Muscle layer of colon (tissue), 2 donors: ENCODE data around the gene YAE1.
A peak's percentile ranks its signal among the peaks of the same experiment; 100 is the strongest.
"Not testable (repeated sequence)": the region's sequence is repeated elsewhere in the genome, so short reads cannot be mapped to it uniquely, and the experiment has no call there.

ENCODE experiments used
- H3K27ac ChIP-seq: one replicate; pipeline ENCODE4 v1.7.0; 2013; ENCODE audit warnings: low read depth, mild to moderate bottlenecking, low read length, moderate library complexity
- H3K27me3 ChIP-seq, 2 donors: one replicate each; pipeline ENCODE4 v1.7.0; 2013; ENCODE audit warnings: low read length in 2 of 2, mild to moderate bottlenecking in 2 of 2; ENCODE audit not compliant: insufficient read depth in 2 of 2, control insufficient read depth in 1 of 2
- H3K36me3 ChIP-seq: one replicate; pipeline ENCODE4 v1.7.0; 2013; ENCODE audit warnings: mild to moderate bottlenecking, low read length; ENCODE audit not compliant: insufficient read depth
- H3K4me1 ChIP-seq: one replicate; pipeline ENCODE4 v1.7.0; 2013; ENCODE audit warnings: mild to moderate bottlenecking, low read length; ENCODE audit not compliant: insufficient read depth
- H3K4me3 ChIP-seq, 2 donors: one replicate each; pipeline ENCODE4 v1.7.0; 2013; ENCODE audit warnings: low read length in 2 of 2, low read depth in 1 of 2, mild to moderate bottlenecking in 1 of 2, moderate library complexity in 1 of 2
- H3K9ac ChIP-seq: one replicate; pipeline ENCODE4 v1.7.0; 2013; ENCODE audit warnings: low read length
- H3K9me3 ChIP-seq: one replicate; pipeline ENCODE4 v1.7.0; 2013; ENCODE audit warnings: mild to moderate bottlenecking, low read length
- donor health status: abdominal sarcoma.
- donor health status: Adenocarcinoma of cecum.

Gene YAE1

DNA sequence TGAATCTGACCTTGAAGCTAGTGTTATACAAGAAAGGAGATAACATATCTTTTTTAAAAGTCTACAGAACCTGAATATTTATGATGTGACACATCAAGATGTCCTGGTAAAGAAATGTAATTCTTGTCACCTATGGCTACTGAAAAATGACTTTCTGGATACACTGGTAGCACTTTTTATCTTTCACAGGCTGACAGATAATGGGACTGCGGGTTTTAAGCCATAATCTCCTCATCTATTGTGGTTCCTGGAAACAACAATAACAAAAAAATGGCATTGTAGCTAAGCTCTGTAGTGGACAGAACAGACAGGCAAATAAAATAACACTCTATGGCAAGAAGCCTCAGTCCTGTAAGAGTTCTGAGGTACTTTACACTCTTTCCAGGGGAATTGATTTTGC, 31.6 kb upstream of the YAE1 start:
- Histone ChIP-seq H3K4me3 (no peak overlapping the region), H3K9ac (no peak overlapping the region), H3K27me3 (no peaks in the 10 kb centered on the region), H3K27ac (no peak overlapping the region), H3K9me3 (no peaks in the 10 kb centered on the region), H3K4me1 (no peaks in the 10 kb centered on the region), H3K36me3 (no peaks in the 10 kb centered on the region)

DNA sequence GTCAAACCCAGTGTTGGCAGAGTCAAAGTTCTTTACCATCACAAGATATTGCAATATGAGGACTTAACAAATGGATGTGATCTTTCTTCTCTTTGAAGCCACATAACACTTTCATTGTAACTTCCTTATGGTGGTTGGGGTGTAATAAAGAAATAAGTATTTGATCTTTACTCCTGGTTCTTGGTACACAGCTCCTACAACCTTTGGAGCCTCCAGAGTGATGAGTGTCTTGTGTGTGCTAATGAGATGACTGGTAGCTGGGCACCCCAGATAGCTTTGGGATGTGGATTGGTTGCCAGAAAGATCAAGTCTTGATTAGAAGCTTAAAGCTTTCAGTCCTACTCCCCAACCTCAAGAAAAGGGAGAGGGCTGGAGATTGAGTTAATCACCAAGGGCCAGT, 31.1 kb upstream of the YAE1 start:
- H3K27ac ChIP-seq = no peak overlapping the region
- H3K9me3 ChIP-seq = no peaks in the 10 kb centered on the region
- H3K4me1 ChIP-seq = no peaks in the 10 kb centered on the region
- no peaks in the 10 kb centered on the region for H3K36me3 ChIP-seq
- no peaks in the 10 kb centered on the region for H3K27me3 ChIP-seq
- H3K9ac ChIP-seq = no peak overlapping the region
- no peak overlapping the region for H3K4me3 ChIP-seq

GRCh38 chr7:39535720-39536119, 30.5 kb upstream of the YAE1 start:
- H3K36me3 ChIP-seq = no peaks in the 10 kb centered on the region
- no peak overlapping the region for H3K9ac ChIP-seq
- H3K4me3 ChIP-seq = no peak overlapping the region
- H3K27me3 ChIP-seq = no peaks in the 10 kb centered on the region
- no peaks in the 10 kb centered on the region for H3K4me1 ChIP-seq
- H3K27ac ChIP-seq = no peak overlapping the region
- no peaks in the 10 kb centered on the region for H3K9me3 ChIP-seq

- no peaks in the 10 kb centered on the region for H3K4me1 ChIP-seq
- H3K9ac ChIP-seq = no peak overlapping the region
- no peaks in the 10 kb centered on the region for H3K9me3 ChIP-seq
- no peak overlapping the region for H3K4me3 ChIP-seq
- H3K36me3 ChIP-seq = no peaks in the 10 kb centered on the region
- no peaks in the 10 kb centered on the region for H3K27me3 ChIP-seq
- H3K27ac ChIP-seq = no peak overlapping the region
Observed at GRCh38 chr7:39536951-39537350, 29.3 kb upstream of the YAE1 start.

GRCh38 chr7:39539816-39540215, 26.4 kb upstream of the YAE1 start:
- Histone ChIP-seq H3K36me3 (no peaks in the 10 kb centered on the region), H3K27me3 (no peaks in the 10 kb centered on the region), H3K9me3 (no peaks in the 10 kb centered on the region), H3K4me1 (no peaks in the 10 kb centered on the region), H3K4me3 (no peak overlapping the region), H3K9ac (no peak overlapping the region), H3K27ac (no peak overlapping the region)

DNA sequence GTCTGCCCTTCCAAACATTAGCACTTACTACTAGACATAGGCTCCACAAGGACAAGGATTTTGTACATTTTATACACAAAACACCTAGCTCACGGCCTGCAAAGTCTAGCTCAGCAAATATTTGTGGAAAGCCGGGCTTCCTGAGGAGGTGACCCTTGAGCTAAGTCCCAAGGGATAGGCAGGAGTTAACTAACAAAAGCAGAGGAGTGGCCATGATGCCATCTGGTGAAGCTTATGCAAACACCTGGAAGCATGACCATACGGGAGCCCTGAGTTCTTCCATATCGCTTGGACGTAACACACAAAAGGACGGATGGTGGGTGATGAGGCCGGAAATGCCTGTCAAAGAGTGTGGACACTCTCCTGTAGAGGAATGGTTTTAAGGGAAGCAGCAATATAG, 25.9 kb upstream of the YAE1 start:
- H3K4me3 ChIP-seq = no peak overlapping the region
- H3K9me3 ChIP-seq = no peaks in the 10 kb centered on the region
- no peak overlapping the region for H3K27ac ChIP-seq
- H3K27me3 ChIP-seq = no peaks in the 10 kb centered on the region
- no peaks in the 10 kb centered on the region for H3K36me3 ChIP-seq
- no peaks in the 10 kb centered on the region for H3K4me1 ChIP-seq
- H3K9ac ChIP-seq = no peak overlapping the region

GRCh38 chr7:39541511-39541910, 24.7 kb upstream of the YAE1 start:
- no peak overlapping the region for H3K9ac ChIP-seq
- no peak overlapping the region for H3K4me3 ChIP-seq
- no peaks in the 10 kb centered on the region for H3K9me3 ChIP-seq

DNA sequence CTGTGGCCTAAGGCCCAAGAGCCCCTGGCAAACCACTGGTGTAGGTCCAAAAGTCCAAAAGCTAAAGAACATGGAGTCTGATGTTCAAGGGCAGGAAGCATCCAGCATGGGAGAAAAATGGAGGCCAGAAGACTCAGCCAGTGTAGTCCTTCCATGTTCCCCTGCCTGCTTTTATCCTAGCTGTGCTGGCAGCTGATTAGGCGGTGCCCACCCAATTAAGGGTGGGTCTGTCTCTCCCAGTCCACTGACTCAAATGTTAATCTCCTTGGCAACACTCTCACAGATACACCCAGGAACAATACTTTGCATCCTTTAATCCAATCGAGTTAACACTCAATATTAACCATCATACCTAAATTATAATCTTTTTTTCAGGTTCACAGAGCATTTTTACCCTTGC, 21.4 kb upstream of the YAE1 start:
- H3K9ac ChIP-seq, H3K4me3 ChIP-seq, H3K27me3 ChIP-seq, H3K4me1 ChIP-seq, H3K36me3 ChIP-seq, H3K9me3 ChIP-seq, H3K27ac ChIP-seq: not testable (repeated sequence)

More at GRCh38 chr7:39541511-39541910, 24.7 kb upstream of the YAE1 start:
- H3K4me1 ChIP-seq = no peaks in the 10 kb centered on the region
- H3K36me3 ChIP-seq = no peaks in the 10 kb centered on the region
- no peak overlapping the region for H3K27ac ChIP-seq
- H3K27me3 ChIP-seq = no peaks in the 10 kb centered on the region

DNA sequence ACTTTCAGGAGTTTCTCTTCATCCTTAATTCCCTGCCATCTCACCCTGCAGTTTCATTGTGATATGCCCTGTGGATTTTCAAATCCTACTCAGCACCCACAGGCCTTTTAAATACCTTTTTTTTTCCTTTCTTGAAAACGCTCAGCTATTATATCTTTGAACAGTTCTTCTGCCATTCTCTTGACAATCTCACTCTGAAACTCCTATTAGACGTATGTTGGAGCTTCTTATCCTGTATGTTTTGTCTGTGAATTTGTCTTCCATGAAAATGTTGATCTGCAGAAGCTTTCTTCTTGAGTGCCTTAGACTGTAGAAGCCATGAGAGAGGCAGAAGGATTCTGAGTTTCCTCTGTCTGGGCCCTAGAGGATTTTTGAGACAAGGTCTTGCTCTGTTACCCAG, 18.9 kb upstream of the YAE1 start:
- no peak overlapping the region for H3K4me3 ChIP-seq
- no peaks in the 10 kb centered on the region for H3K36me3 ChIP-seq
- H3K9me3 ChIP-seq = peaks cover 9% of the 10 kb centered on the region
- H3K27ac ChIP-seq = no peak overlapping the region
- H3K27me3 ChIP-seq = no peaks in the 10 kb centered on the region
- no peak overlapping the region for H3K9ac ChIP-seq
- H3K4me1 ChIP-seq = no peaks in the 10 kb centered on the region

- no peak overlapping the region for H3K4me3 ChIP-seq
- H3K27me3 ChIP-seq = no peaks in the 10 kb centered on the region
- H3K36me3 ChIP-seq = no peaks in the 10 kb centered on the region
- H3K9me3 ChIP-seq = peaks cover 9% of the 10 kb centered on the region
- no peak overlapping the region for H3K27ac ChIP-seq
- no peak overlapping the region for H3K9ac ChIP-seq
- peaks cover 18% of the 10 kb centered on the region for H3K4me1 ChIP-seq
Observed at GRCh38 chr7:39550411-39550810, 15.8 kb upstream of the YAE1 start.

DNA sequence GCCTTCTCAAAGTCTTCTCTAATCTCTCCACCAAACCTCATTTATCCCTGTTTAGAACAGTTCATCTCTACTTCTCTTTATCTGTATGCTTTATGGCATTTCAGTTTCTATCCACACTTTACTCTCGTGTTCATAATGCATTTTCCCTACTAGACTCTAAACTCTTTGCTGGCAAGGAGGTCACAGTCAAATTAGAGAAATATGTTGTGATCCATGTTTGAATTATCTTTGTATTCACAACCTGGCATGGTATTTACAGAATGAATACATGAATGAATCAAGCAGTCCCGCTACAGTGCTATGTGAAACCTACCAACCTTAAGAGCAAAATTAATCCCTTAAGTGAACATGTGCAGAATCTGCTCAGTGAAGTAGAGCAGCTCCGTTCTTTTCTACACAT, 12.8 kb upstream of the YAE1 start:
- Histone ChIP-seq H3K4me3 (no peak overlapping the region), H3K9ac (no peak overlapping the region), H3K27me3 (no peaks in the 10 kb centered on the region), H3K4me1 (peaks cover 21% of the 10 kb centered on the region), H3K9me3 (no peaks in the 10 kb centered on the region), H3K27ac (peak overlapping the region; percentile 27), H3K36me3 (no peaks in the 10 kb centered on the region)

GRCh38 chr7:39554583-39555165, 11.5 kb upstream of the YAE1 start:
- Histone ChIP-seq H3K27ac (no peak overlapping the region), H3K36me3 (no peaks in the 10 kb centered on the region), H3K4me3 (peak overlapping the region in 1 of 2 donors; percentile 21), H3K27me3 (no peaks in the 10 kb centered on the region), H3K9ac (no peak overlapping the region), H3K4me1 (peaks cover 21% of the 10 kb centered on the region), H3K9me3 (no peaks in the 10 kb centered on the region)
